A673 (cell line): ENCODE results near the gene SLC46A1. TPM values are rescaled to one million over a fixed set of nuclear protein-coding genes. Genes with fewer than 3 reads are reported as not detected.

Source experiments
- BruUV-seq: library from RNA; stranded (reverse); fragments of 400-500 nt; replicated peaks from 2 replicates; lab custom pipeline; 2021; lab: Mats Ljungman, UMichigan
- CTCF ChIA-PET: fragments of 300-600 bp; sonication (Branson Sonifier 250); formaldehyde crosslinking; loops from one replicate; lab custom pipeline; 2022; ENCODE audit warnings: antibody characterized with exemption; lab: Charles Lee
- POLR2A ChIA-PET: fragments of 300-600 bp; sonication (Branson Sonifier 250); formaldehyde crosslinking; loops from one replicate; lab custom pipeline; 2022; ENCODE audit warnings: antibody characterized with exemption; ENCODE audit not compliant: low non-redundant PET; lab: Charles Lee
- DNase-seq: peaks from one replicate; pipeline ENCODE4 v3.0.0-alpha.2; 2015; ENCODE audit warnings: low spot score
- H3K27ac ChIP-seq: fragments of 200-600 bp; sonication (generic); 2 replicates; pipeline ENCODE4 v1.5.1; 2016; ENCODE audit warnings: mixed run types, low read depth, mild to moderate bottlenecking, mixed read lengths, antibody characterized with exemption, low read length; ENCODE audit not compliant: poor library complexity, severe bottlenecking
- H3K27me3 ChIP-seq: fragments of 200-600 bp; sonication (generic); replicated peaks from 2 replicates; pipeline ENCODE4 v1.6.1; 2017; ENCODE audit warnings: mixed run types, low read depth, mild to moderate bottlenecking, mixed read lengths, antibody characterized with exemption, low read length; ENCODE audit not compliant: insufficient read depth, poor library complexity
- H3K36me3 ChIP-seq: fragments of 200-600 bp; sonication (generic); 2 replicates; pipeline ENCODE4 v1.6.1; 2016; ENCODE audit warnings: mixed run types, mild to moderate bottlenecking, mixed read lengths, antibody characterized with exemption, low read length; ENCODE audit not compliant: insufficient read depth, poor library complexity, severe bottlenecking
- H3K4me1 ChIP-seq: fragments of 200-600 bp; sonication (generic); 2 replicates; pipeline ENCODE4 v1.6.1; 2017; ENCODE audit warnings: mixed run types, mild to moderate bottlenecking, mixed read lengths, antibody characterized with exemption, low read length; ENCODE audit not compliant: insufficient read depth, poor library complexity, severe bottlenecking
- H3K4me3 ChIP-seq: fragments of 200-600 bp; sonication (generic); 2 replicates; pipeline ENCODE4 v1.5.1; 2016; ENCODE audit warnings: low read depth, mixed run types, mild to moderate bottlenecking, mixed read lengths, low read length; ENCODE audit not compliant: poor library complexity, severe bottlenecking
- H3K9me3 ChIP-seq: fragments of 200-600 bp; sonication (generic); 2 replicates; pipeline ENCODE4 v1.6.1; 2016; ENCODE audit warnings: mixed run types, low read depth, mild to moderate bottlenecking, mixed read lengths, antibody characterized with exemption, low read length; ENCODE audit not compliant: poor library complexity, severe bottlenecking
- CTCF ChIP-seq: fragments of 300-800, 200-600 bp; sonication (generic); conservative IDR thresholded peaks from 2 replicates; pipeline ENCODE4 v1.5.1; 2017; ENCODE audit warnings: low read depth, mild to moderate bottlenecking, antibody characterized with exemption, low read length, moderate library complexity, mixed read lengths
- EZH2 ChIP-seq: fragments of 200-600 bp; sonication (generic); IDR thresholded peaks from 2 replicates; pipeline ENCODE4 v1.6.1; 2017; ENCODE audit warnings: borderline replicate concordance, low read depth, mild to moderate bottlenecking, mixed read lengths, antibody characterized with exemption, low read length; ENCODE audit not compliant: poor library complexity, severe bottlenecking
- intact Hi-C: fragments of 100-400 bp; cut with micrococcal nuclease; formaldehyde crosslinking; loops from one replicate; pipeline ENCODE4 v1.10.0; 2022; ENCODE audit not compliant: unreplicated experiment
- total RNA-seq: library from RNA; stranded (reverse); gene quantifications from 2 replicates; pipeline ENCODE4 v1.2.3, GENCODE V29; 2021

Gene SLC46A1
- total RNA-seq, 1 experiment from 2014 or later, result 4.4 TPM

- H3K4me3 ChIP-seq, result no peak overlapping the region
- no peaks in the 10 kb centered on the region for H3K4me1 ChIP-seq
- intact Hi-C loops, result no loop called here
- ChIA-PET CTCF (no interaction called here), POLR2A (no interaction called here)
- no peaks in the 10 kb centered on the region for H3K36me3 ChIP-seq
- no peak for DNase-seq
- no peaks in the 10 kb centered on the region for H3K9me3 ChIP-seq
- H3K27ac ChIP-seq, result no peak overlapping the region
- no peaks in the 10 kb centered on the region for H3K27me3 ChIP-seq
- TF ChIP-seq EZH2 (no peak), CTCF (no peak)
- BruUV-seq, result no TSS peak
Observed at GRCh38 chr17:28413804-28414203, 7.8 kb upstream of the SLC46A1 start.

GRCh38 chr17:28412099-28412498 is 6.1 kb upstream of the SLC46A1 start:
- no TSS peak for BruUV-seq
- DNase-seq, result no peak
- ChIA-PET POLR2A (no interaction called here), CTCF (no interaction called here)
- H3K27me3 ChIP-seq, result no peaks in the 10 kb centered on the region
- no peak for TF ChIP-seq EZH2
- no peak for TF ChIP-seq CTCF
- H3K27ac ChIP-seq, result no peak overlapping the region
- H3K9me3 ChIP-seq, result no peaks in the 10 kb centered on the region
- H3K4me1 ChIP-seq, result peaks cover 7% of the 10 kb centered on the region
- intact Hi-C loops, result no loop called here
- H3K4me3 ChIP-seq, result no peak overlapping the region
- H3K36me3 ChIP-seq, result no peaks in the 10 kb centered on the region

GRCh38 chr17:28407974-28408306 is 1.9 kb upstream of the SLC46A1 start:
- Histone ChIP-seq H3K36me3 (no peaks in the 10 kb centered on the region), H3K27ac (no peak overlapping the region), H3K4me1 (peaks cover 7% of the 10 kb centered on the region), H3K9me3 (no peaks in the 10 kb centered on the region), H3K27me3 (no peaks in the 10 kb centered on the region), H3K4me3 (no peak overlapping the region)
- BruUV-seq, result no TSS peak
- intact Hi-C loops, result no loop called here
- TF ChIP-seq EZH2 (no peak), CTCF (no peak)
- POLR2A ChIA-PET, result no interaction called here
- DNase-seq, result no peak
- CTCF ChIA-PET, result interaction anchor here (1.3 kb wide), 1 partner anchor 9 kb away, joined by 3 read pairs; no protein-coding TSS in a partner anchor
